ENCODE data around the gene PTPRD. TPM values are rescaled to one million over a fixed set of nuclear protein-coding genes. Genes with fewer than 3 reads are reported as not detected.
A peak's percentile ranks its signal among the peaks of the same experiment; 100 is the strongest.

Gene PTPRD
- total and polyA plus RNA-seq, 9 donors, result 45.2 to 104 (median 80.0) TPM

DNA sequence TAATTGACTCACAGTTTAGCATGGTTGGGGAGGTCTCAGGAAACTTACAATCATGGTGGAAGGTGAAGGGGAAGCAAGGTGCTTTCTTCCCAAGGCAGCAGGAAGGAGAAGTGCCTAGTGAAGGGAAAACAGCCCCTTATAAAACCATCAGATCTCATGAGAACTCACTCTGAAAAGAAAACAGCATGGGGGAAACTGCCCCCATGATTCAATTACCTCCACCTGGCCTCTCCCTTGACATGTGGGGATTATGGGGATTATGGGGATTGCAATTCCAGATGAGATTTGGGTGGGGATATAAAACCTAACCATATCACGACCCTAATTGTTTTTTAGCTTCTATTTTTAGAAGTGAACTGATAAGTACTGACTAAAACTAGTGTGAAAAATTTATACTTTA is 1435.7 kb downstream of the PTPRD start:
- no peak for DNase-seq
- Histone ChIP-seq H3K4me1 (ENCODE audit: control insufficient read depth, insufficient read depth, low read length) (no peaks in the 10 kb centered on the region), H3K27me3 (ENCODE audit: control insufficient read depth, insufficient read depth, low read length) (no peaks in the 10 kb centered on the region), H3K27ac (ENCODE audit: low read length) (no peak overlapping the region), H3K9me3 (replicated peaks; ENCODE audit: control insufficient read depth, low read depth, low read length) (no peaks in the 10 kb centered on the region), H3K4me3 (ENCODE audit: low read length) (no peak overlapping the region), H3K36me3 (ENCODE audit: control insufficient read depth, insufficient read depth, low read length) (no peaks in the 10 kb centered on the region)
- WGBS (ENCODE audit: insufficient coverage), result no CpG with 5 or more reads among the region's 1 CpG

- no peaks in the 10 kb centered on the region for H3K9me3 ChIP-seq (replicated peaks; ENCODE audit: control insufficient read depth, low read depth, low read length)
- H3K4me1 ChIP-seq (ENCODE audit: control insufficient read depth, insufficient read depth, low read length), result no peaks in the 10 kb centered on the region
- no peaks in the 10 kb centered on the region for H3K27me3 ChIP-seq (ENCODE audit: control insufficient read depth, insufficient read depth, low read length)
- no peak overlapping the region for H3K4me3 ChIP-seq (ENCODE audit: low read length)
- H3K36me3 ChIP-seq (ENCODE audit: control insufficient read depth, insufficient read depth, low read length), result no peaks in the 10 kb centered on the region
- no peak overlapping the region for H3K27ac ChIP-seq (ENCODE audit: low read length)
- no peak for DNase-seq
Observed at GRCh38 chr9:9174358-9174757, 1438.4 kb downstream of the PTPRD start.

DNA sequence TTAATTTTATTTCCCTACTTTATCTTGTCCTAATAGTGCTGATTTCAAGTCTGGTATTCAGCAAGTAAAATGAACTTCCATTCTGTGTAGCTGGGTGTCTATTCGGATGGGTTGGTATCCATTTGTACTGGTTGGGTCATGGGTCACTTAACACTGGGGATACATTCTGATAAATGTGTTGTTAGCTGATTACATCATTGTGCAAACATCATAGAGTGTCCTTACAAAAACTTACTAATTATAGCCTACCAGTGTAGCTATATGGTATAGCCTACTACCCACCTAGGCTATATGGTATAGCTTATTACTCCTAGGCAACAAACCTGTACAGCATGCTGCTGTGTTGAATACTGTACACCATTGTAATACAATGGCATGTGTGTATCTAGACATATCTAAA is 1439.5 kb downstream of the PTPRD start:
- Histone ChIP-seq H3K27ac (ENCODE audit: low read length) (no peak overlapping the region), H3K9me3 (replicated peaks; ENCODE audit: control insufficient read depth, low read depth, low read length) (no peaks in the 10 kb centered on the region), H3K27me3 (ENCODE audit: control insufficient read depth, insufficient read depth, low read length) (no peaks in the 10 kb centered on the region), H3K36me3 (ENCODE audit: control insufficient read depth, insufficient read depth, low read length) (no peaks in the 10 kb centered on the region), H3K4me1 (ENCODE audit: control insufficient read depth, insufficient read depth, low read length) (no peaks in the 10 kb centered on the region), H3K4me3 (ENCODE audit: low read length) (no peak overlapping the region)
- no peak for DNase-seq
- no CpG with 5 or more reads among the region's 1 CpG for WGBS (ENCODE audit: insufficient coverage)

- peak; percentile 8 for DNase-seq
- H3K36me3 ChIP-seq (ENCODE audit: control insufficient read depth, insufficient read depth, low read length), result no peaks in the 10 kb centered on the region
- H3K9me3 ChIP-seq (replicated peaks; ENCODE audit: control insufficient read depth, low read depth, low read length), result no peaks in the 10 kb centered on the region
- H3K27me3 ChIP-seq (ENCODE audit: control insufficient read depth, insufficient read depth, low read length), result no peaks in the 10 kb centered on the region
- H3K4me3 ChIP-seq (ENCODE audit: low read length), result no peak overlapping the region
- WGBS (ENCODE audit: insufficient coverage), result no CpG with 5 or more reads among the region's 4 CpGs
- no peaks in the 10 kb centered on the region for H3K4me1 ChIP-seq (ENCODE audit: control insufficient read depth, insufficient read depth, low read length)
- no peak overlapping the region for H3K27ac ChIP-seq (ENCODE audit: low read length)
Observed at GRCh38 chr9:9170439-9171134, 1442.2 kb downstream of the PTPRD start.

DNA sequence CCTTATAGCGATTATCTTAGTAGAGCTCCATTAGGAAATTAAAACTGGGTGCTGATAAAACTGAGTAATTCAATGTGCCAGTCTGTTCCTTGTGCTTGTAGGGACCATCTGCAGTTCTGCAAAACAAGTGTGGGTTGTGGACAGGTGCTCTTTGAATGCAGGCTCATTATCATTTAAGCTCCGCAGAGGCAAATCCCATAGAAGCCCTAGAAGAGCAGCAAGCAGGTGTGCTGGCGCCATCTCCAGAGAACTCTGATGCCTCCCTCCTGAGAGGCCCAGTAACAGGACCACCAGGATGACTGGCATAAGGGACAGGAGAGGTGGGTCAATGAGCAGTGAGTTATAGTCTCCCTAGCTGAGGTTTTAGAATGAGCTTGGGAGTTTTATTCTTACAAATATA is 1470.8 kb downstream of the PTPRD start:
- Histone ChIP-seq H3K27ac (ENCODE audit: low read length) (no peak overlapping the region), H3K9me3 (replicated peaks; ENCODE audit: control insufficient read depth, low read depth, low read length) (no peaks in the 10 kb centered on the region), H3K4me3 (ENCODE audit: low read length) (no peak overlapping the region), H3K27me3 (ENCODE audit: control insufficient read depth, insufficient read depth, low read length) (no peaks in the 10 kb centered on the region), H3K4me1 (ENCODE audit: control insufficient read depth, insufficient read depth, low read length) (no peaks in the 10 kb centered on the region), H3K36me3 (ENCODE audit: control insufficient read depth, insufficient read depth, low read length) (no peaks in the 10 kb centered on the region)
- DNase-seq, result no peak
- 80% methylated on average over 1 of the region's 3 CpGs for WGBS (ENCODE audit: insufficient coverage)

DNA sequence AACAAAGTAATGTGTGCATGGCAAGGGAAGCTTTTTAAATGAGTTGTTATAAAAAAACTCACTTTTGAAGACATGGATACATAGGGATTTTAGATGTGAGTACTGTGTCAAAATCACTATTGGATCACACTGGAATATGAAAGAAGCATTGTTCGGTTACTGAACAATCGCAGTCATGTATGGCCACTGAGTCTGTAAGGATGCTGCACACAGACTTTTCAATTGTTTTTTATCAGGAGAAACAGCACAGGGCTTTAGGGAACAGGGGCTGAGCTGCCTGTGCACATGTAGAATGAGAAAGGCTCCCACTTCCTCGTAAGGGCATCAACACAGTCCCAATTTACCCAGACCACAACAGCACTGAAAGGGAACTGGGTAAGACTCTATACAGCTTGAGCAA is 1479.3 kb downstream of the PTPRD start:
- Histone ChIP-seq H3K9me3 (replicated peaks; ENCODE audit: control insufficient read depth, low read depth, low read length) (no peaks in the 10 kb centered on the region), H3K4me3 (ENCODE audit: low read length) (no peak overlapping the region), H3K27ac (ENCODE audit: low read length) (no peak overlapping the region), H3K4me1 (ENCODE audit: control insufficient read depth, insufficient read depth, low read length) (no peaks in the 10 kb centered on the region), H3K36me3 (ENCODE audit: control insufficient read depth, insufficient read depth, low read length) (no peaks in the 10 kb centered on the region), H3K27me3 (ENCODE audit: control insufficient read depth, insufficient read depth, low read length) (no peaks in the 10 kb centered on the region)
- 89% methylated on average over 3 of the region's 3 CpGs for WGBS (ENCODE audit: insufficient coverage)
- no peak for DNase-seq

DNA sequence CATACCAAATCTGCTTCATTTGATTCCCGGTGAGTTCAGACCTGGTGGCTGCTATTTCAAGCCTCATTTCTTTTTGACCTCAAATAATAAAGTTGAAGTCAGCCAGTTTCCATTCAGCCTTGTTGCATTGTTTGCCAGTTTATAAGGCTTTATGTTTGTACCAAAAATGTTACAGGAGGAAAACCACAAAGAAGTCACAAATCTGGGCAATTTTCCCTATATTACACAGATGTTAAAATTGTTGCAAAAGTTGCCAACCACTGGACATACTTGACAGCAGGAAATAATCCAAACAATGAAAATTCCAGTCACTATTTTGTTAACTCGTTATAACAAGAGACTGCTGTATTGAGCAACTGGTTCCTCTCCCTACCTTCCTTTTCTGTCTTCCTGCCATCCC is 1488.2 kb downstream of the PTPRD start:
- H3K36me3 ChIP-seq (ENCODE audit: control insufficient read depth, insufficient read depth, low read length), result no peaks in the 10 kb centered on the region
- H3K4me3 ChIP-seq (ENCODE audit: low read length), result no peak overlapping the region
- H3K27me3 ChIP-seq (ENCODE audit: control insufficient read depth, insufficient read depth, low read length), result no peaks in the 10 kb centered on the region
- peak; percentile 78 for DNase-seq
- no peak overlapping the region for H3K27ac ChIP-seq (ENCODE audit: low read length)
- WGBS (ENCODE audit: insufficient coverage), result 29% methylated on average over 2 of the region's 2 CpGs
- no peaks in the 10 kb centered on the region for H3K9me3 ChIP-seq (replicated peaks; ENCODE audit: control insufficient read depth, low read depth, low read length)
- H3K4me1 ChIP-seq (ENCODE audit: control insufficient read depth, insufficient read depth, low read length), result peaks cover 2% of the 10 kb centered on the region

DNA sequence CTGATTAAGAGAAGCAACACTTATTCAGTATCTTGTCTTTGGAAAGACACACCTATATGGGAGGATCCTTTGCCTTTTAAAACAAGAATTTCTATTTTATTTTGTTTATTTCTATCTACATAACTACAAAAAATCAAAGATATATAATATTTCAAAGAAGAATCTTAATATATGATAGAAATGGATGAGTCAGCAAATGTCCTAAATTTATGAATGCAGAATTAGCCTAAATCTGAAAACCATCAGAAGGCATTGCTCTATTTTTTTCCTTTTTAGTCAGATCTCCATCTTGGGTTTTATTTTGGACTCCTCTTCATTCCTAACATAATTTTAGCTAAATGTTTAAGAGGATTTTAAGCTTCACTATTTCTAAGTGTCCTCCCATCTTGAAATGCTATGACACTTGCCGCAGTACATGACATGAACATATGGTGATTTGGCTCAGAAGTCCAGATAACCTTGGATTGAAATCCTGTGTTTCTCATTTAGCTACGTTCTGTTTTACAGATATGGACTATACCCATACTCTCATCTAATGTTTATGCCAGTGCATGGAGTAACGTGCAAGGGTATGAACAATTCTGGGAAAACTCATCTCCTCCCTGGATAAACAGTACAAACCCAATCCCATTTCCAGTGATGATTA is 1490.4 kb downstream of the PTPRD start:
- no peaks in the 10 kb centered on the region for H3K27me3 ChIP-seq (ENCODE audit: control insufficient read depth, insufficient read depth, low read length)
- 80% methylated on average over 1 of the region's 3 CpGs for WGBS (ENCODE audit: insufficient coverage)
- no peaks in the 10 kb centered on the region for H3K9me3 ChIP-seq (replicated peaks; ENCODE audit: control insufficient read depth, low read depth, low read length)
- peaks cover 2% of the 10 kb centered on the region for H3K4me1 ChIP-seq (ENCODE audit: control insufficient read depth, insufficient read depth, low read length)
- no peak overlapping the region for H3K4me3 ChIP-seq (ENCODE audit: low read length)
- DNase-seq, result peak; percentile 56
- no peak overlapping the region for H3K27ac ChIP-seq (ENCODE audit: low read length)
- H3K36me3 ChIP-seq (ENCODE audit: control insufficient read depth, insufficient read depth, low read length), result no peaks in the 10 kb centered on the region

GRCh38 chr9:9117866-9118265 is 1494.9 kb downstream of the PTPRD start:
- Histone ChIP-seq H3K4me1 (ENCODE audit: control insufficient read depth, insufficient read depth, low read length) (no peaks in the 10 kb centered on the region), H3K4me3 (ENCODE audit: low read length) (no peak overlapping the region), H3K27ac (ENCODE audit: low read length) (no peak overlapping the region), H3K36me3 (ENCODE audit: control insufficient read depth, insufficient read depth, low read length) (no peaks in the 10 kb centered on the region), H3K27me3 (ENCODE audit: control insufficient read depth, insufficient read depth, low read length) (no peaks in the 10 kb centered on the region), H3K9me3 (replicated peaks; ENCODE audit: control insufficient read depth, low read depth, low read length) (no peaks in the 10 kb centered on the region)
- no CpG with 5 or more reads among the region's 2 CpGs for WGBS (ENCODE audit: insufficient coverage)
- peak; percentile 16 for DNase-seq

GRCh38 chr9:9112001-9112720 is 1500.6 kb downstream of the PTPRD start:
- DNase-seq, result no peak
- Histone ChIP-seq H3K27ac (ENCODE audit: low read length) (no peak overlapping the region), H3K9me3 (replicated peaks; ENCODE audit: control insufficient read depth, low read depth, low read length) (no peaks in the 10 kb centered on the region), H3K27me3 (ENCODE audit: control insufficient read depth, insufficient read depth, low read length) (no peaks in the 10 kb centered on the region), H3K4me3 (ENCODE audit: low read length) (no peak overlapping the region), H3K4me1 (ENCODE audit: control insufficient read depth, insufficient read depth, low read length) (no peaks in the 10 kb centered on the region), H3K36me3 (ENCODE audit: control insufficient read depth, insufficient read depth, low read length) (no peaks in the 10 kb centered on the region)
- 0% methylated on average over 1 of the region's 3 CpGs for WGBS (ENCODE audit: insufficient coverage)
